ENCODE measurements around the gene EXD3. TPM values are rescaled to one million over a fixed set of nuclear protein-coding genes. Genes with fewer than 3 reads are reported as not detected.
"Not testable (repeated sequence)": the region's sequence is repeated elsewhere in the genome, so short reads cannot be mapped to it uniquely, and the experiment has no call there.

The EXD3 gene
- total RNA-seq, 1 donor from 2014 or later, result 19.5 TPM

- no peak overlapping the region for H3K27ac Mint-ChIP-seq
- H3K27me3 Mint-ChIP-seq, result no peaks in the 10 kb centered on the region
- DNase-seq (ENCODE audit: extremely low spot score, unreplicated experiment), result no peak
- TF ChIP-seq, protein P1, sequence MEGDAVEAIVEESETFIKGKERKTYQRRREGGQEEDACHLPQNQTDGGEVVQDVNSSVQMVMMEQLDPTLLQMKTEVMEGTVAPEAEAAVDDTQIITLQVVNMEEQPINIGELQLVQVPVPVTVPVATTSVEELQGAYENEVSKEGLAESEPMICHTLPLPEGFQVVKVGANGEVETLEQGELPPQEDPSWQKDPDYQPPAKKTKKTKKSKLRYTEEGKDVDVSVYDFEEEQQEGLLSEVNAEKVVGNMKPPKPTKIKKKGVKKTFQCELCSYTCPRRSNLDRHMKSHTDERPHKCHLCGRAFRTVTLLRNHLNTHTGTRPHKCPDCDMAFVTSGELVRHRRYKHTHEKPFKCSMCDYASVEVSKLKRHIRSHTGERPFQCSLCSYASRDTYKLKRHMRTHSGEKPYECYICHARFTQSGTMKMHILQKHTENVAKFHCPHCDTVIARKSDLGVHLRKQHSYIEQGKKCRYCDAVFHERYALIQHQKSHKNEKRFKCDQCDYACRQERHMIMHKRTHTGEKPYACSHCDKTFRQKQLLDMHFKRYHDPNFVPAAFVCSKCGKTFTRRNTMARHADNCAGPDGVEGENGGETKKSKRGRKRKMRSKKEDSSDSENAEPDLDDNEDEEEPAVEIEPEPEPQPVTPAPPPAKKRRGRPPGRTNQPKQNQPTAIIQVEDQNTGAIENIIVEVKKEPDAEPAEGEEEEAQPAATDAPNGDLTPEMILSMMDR (conservative IDR thresholded peaks at IDR 0.05), result no peak
- H3K4me3 Mint-ChIP-seq, result no peak overlapping the region
- H3K36me3 Mint-ChIP-seq, result no peaks in the 10 kb centered on the region
- H3K9me3 Mint-ChIP-seq, result no peaks in the 10 kb centered on the region
- H3K4me1 Mint-ChIP-seq (ENCODE audit: unreplicated experiment), result no peaks in the 10 kb centered on the region
Observed at GRCh38 chr9:137380171-137380570, 42.8 kb downstream of the EXD3 start.

- Mint-ChIP-seq H3K9me3 (no peaks in the 10 kb centered on the region), H3K36me3 (no peaks in the 10 kb centered on the region), H3K27me3 (no peaks in the 10 kb centered on the region), H3K27ac (no peak overlapping the region), H3K4me3 (no peak overlapping the region), H3K4me1 (ENCODE audit: unreplicated experiment) (no peaks in the 10 kb centered on the region)
- no peak for DNase-seq (ENCODE audit: extremely low spot score, unreplicated experiment)
- TF ChIP-seq, protein P1 (conservative IDR thresholded peaks at IDR 0.05), result no peak
Observed at GRCh38 chr9:137379761-137380161, 43.2 kb downstream of the EXD3 start.

- not testable (repeated sequence) for H3K4me3 Mint-ChIP-seq; H3K9me3 Mint-ChIP-seq; H3K27me3 Mint-ChIP-seq; H3K27ac Mint-ChIP-seq; H3K4me1 Mint-ChIP-seq (ENCODE audit: unreplicated experiment); DNase-seq (ENCODE audit: extremely low spot score, unreplicated experiment); H3K36me3 Mint-ChIP-seq
Observed at GRCh38 chr9:137378688-137379410, 44.1 kb downstream of the EXD3 start.

DNA sequence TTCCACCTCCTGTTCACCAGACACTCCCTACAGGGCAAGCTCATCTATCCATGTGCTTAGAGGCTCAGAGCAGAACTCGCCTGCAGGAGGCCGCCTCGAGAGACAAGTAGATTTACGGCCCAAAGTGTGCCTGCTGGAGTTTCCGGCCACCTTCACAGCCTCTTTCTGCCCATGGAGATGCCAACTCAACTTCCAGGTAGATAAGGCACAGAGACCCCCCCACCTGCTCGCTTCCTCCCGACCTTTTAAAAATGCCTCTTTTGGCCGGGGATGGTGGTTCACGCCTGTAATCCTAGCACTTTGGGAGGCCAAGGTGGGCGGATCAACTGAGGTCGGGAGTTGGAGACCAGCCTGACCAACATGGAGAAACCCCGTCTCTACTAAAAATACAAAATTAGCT, 46.6 kb downstream of the EXD3 start:
- Mint-ChIP-seq H3K4me1 (ENCODE audit: unreplicated experiment) (no peaks in the 10 kb centered on the region), H3K4me3 (no peak overlapping the region), H3K9me3 (no peaks in the 10 kb centered on the region), H3K27ac (no peak overlapping the region), H3K36me3 (no peaks in the 10 kb centered on the region), H3K27me3 (no peaks in the 10 kb centered on the region)
- TF ChIP-seq, protein P1 (conservative IDR thresholded peaks at IDR 0.05), result no peak
- no peak for DNase-seq (ENCODE audit: extremely low spot score, unreplicated experiment)

- TF ChIP-seq, protein P1 (conservative IDR thresholded peaks at IDR 0.05), result no peak
- no peaks in the 10 kb centered on the region for H3K36me3 Mint-ChIP-seq
- DNase-seq (ENCODE audit: extremely low spot score, unreplicated experiment), result no peak
- no peaks in the 10 kb centered on the region for H3K4me1 Mint-ChIP-seq (ENCODE audit: unreplicated experiment)
- H3K4me3 Mint-ChIP-seq, result no peak overlapping the region
- no peak overlapping the region for H3K27ac Mint-ChIP-seq
- no peaks in the 10 kb centered on the region for H3K27me3 Mint-ChIP-seq
- H3K9me3 Mint-ChIP-seq, result no peaks in the 10 kb centered on the region
Observed at GRCh38 chr9:137375321-137376058, 47.5 kb downstream of the EXD3 start.

GRCh38 chr9:137374131-137374845, 48.7 kb downstream of the EXD3 start:
- no peak for DNase-seq (ENCODE audit: extremely low spot score, unreplicated experiment)
- H3K9me3 Mint-ChIP-seq, result no peaks in the 10 kb centered on the region
- no peak overlapping the region for H3K27ac Mint-ChIP-seq
- H3K4me3 Mint-ChIP-seq, result no peak overlapping the region
- no peaks in the 10 kb centered on the region for H3K36me3 Mint-ChIP-seq
- no peaks in the 10 kb centered on the region for H3K27me3 Mint-ChIP-seq
- TF ChIP-seq, protein P1 (conservative IDR thresholded peaks at IDR 0.05), result no peak
- peaks cover 4% of the 10 kb centered on the region for H3K4me1 Mint-ChIP-seq (ENCODE audit: unreplicated experiment)
